IMR-90 (cell line): ENCODE measurements around the gene FAM24A.

Experiments used
- CEBPB ChIP-seq: IDR thresholded peaks from 2 replicates; pipeline ENCODE4 v1.6.1; 2012; ENCODE audit warnings: low read depth, low read length, improper control_type of control experiment
- CTCF ChIP-seq: conservative IDR thresholded peaks from 2 replicates; pipeline ENCODE4 v1.5.1; 2012; ENCODE audit warnings: mild to moderate bottlenecking, low read depth, low read length, improper control_type of control experiment

GRCh38 chr10:122882766-122883165, 27.6 kb upstream of the FAM24A start:
- no peak for TF ChIP-seq CTCF
- no peak for TF ChIP-seq CEBPB
